Stimulated activated CD4-positive, alpha-beta T cell treated with anti-CD3 and anti-CD28 coated beads, Interleukin-4, amount 100 ng/mL, for 1 hour (primary cell): ENCODE data around the gene GIT2.
"Not testable (repeated sequence)": the region's sequence is repeated elsewhere in the genome, so short reads cannot be mapped to it uniquely, and the experiment has no call there.

Experiments
- DNase-seq: peaks from one replicate; pipeline ENCODE4 v3.0.0-alpha.2; 2020

Gene GIT2

DNA sequence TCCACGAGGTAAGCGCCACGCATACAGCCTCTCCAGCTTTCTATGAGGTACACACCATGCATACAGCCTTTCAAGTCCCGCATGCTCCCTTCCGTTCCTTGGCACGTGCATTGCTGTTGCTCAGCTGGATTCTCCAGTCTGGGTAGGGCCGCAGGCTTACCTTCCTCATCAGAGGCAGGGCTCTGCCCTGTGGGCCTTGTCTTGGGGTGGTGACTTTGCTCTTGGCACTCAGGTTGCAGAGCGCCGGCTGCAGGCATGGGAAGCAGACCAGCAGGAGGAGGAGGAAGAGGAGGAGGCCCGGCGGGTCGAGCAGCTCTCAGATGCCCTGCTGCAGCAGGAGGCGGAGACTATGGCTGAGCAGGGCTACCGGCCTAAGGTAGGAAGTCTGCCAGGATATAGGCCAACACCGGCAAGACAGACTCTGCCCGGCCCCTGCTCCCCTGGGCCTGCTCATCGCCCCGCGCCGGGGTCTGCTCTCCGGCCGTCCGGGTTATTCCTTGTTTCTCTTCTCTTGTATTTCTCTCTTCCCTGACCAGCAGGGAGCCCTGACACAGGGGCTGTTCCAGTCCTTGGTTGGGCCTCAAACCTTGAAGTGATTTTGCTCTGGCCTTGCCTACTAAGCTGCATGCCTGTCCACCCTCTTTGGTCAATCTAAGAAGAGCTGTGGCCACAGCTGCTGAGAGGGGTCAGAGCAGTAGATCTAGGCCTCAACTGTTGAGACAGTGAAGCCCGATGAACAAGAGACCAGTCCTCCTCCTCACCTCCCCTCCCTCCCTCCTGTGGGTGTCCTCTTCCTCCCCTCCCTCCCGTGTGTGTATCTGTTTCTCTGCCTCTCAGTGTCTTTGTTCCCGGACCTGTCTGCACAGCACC, 80.8 kb downstream of the GIT2 start:
- DNase-seq = no peak

DNA sequence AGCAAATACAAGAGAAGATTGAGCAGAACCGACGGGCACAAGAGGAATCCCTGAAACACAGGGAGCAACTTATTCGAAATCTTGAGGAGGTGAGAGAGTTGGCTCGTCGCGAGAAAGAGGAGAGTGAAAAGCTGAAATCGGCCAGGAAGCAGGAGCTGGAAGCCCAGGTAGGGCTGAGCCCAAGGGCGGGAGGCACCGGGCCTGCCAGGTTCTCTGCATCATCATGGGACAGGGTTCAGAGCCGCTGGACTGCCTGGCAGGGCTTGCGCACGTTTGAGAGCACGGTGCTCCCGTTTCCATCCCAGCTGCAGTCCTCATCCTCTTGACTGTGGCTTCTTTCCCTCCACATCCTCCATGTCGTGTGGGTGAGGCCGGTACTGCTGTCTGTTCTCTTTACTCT, 81.7 kb downstream of the GIT2 start:
- no peak for DNase-seq

DNA sequence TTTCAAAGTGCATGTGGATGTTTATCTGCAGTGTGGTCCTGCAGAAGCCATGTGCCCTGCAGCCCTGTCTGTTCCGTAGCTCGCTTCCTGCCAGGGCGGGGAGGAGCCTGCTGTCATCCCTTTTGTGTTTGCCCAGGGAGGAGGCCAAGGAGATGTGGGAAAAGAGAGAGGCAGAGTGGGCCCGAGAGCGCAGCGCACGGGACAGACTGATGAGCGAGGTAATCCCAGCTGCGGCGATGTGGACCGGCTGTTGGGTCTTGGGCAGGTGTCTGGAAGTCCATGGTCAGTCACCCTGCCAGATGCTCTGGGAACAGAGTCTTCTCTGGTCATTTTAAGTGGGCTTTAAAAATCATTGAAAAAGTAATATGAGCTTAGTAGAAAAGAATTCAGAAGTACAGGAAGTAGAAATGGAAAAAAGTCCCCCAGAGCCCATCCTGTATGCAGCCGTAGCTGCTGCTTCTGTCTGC, 83.3 kb downstream of the GIT2 start:
- DNase-seq = no peak

DNA sequence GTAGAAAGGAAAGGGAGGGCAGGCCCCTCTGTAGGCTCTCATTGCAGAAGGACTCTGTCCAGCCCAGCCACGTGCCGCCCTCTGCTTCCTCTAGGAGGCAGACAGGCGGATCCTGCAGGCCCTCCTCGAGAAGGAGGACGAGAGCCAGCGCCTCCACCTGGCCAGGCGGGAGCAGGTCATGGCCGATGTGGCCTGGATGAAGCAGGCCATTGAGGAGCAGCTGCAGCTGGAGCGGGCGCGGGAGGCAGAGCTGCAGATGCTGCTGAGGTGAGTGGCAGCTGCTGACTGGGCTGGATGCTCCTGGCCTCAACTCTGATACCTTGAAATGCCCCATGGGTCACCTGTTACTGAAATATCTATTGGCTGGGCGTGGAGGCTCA, 85.2 kb downstream of the GIT2 start:
- DNase-seq = peak; percentile 22

DNA sequence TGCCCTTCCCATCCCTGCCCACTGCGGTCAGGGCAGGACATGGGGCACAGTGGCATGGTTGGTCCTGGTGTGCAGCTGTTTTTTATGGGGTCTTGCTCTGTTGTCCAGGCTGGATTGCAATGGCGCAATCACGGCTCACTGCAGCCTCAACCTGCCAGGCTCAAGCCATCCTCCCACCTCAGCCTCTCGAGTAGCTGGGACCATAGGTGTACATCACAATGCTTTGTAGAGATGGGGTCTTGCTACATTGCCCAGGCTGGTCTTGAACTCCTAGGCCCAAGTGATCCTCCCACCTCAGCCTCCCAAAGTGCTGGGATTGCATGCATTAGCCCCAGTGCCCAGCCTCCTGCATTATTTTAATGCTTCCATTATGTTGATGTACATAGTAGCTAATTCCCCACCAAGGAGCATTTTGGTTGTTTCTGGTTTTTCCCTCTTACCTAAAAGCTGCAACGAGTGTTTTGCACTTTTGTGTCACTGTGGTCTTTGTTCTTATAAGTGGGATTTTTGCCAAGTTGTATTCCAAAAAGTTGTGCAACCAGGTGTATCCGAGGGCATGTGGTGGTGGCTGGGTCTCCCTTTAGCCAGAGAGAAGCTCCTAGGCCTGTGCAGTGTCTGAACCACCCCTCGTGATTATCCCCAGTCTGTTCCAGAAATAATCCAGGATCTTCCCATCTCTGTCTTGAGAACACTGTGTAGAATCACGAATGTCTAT, 85.8 kb downstream of the GIT2 start:
- no peak for DNase-seq

DNA sequence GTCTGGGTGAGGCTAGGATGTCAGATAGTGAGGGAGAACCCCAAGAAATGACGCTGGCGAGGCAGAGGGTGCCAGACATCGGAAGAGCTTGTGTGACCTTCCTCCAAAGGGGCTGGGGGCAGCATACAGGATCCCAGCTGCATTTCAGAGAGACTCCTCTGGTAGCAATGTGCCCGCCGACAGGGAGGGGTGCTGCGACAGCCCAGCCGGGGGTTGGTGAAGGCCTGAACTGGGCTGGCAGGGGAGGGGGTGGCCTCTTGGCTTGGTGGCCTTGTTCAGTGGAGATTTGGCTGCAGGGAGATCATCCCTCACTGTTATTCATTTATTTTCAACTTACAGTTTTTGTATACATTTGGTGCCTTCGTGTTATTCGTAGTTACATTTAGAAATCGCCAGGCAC, 90.9 kb downstream of the GIT2 start:
- no peak for DNase-seq

DNA sequence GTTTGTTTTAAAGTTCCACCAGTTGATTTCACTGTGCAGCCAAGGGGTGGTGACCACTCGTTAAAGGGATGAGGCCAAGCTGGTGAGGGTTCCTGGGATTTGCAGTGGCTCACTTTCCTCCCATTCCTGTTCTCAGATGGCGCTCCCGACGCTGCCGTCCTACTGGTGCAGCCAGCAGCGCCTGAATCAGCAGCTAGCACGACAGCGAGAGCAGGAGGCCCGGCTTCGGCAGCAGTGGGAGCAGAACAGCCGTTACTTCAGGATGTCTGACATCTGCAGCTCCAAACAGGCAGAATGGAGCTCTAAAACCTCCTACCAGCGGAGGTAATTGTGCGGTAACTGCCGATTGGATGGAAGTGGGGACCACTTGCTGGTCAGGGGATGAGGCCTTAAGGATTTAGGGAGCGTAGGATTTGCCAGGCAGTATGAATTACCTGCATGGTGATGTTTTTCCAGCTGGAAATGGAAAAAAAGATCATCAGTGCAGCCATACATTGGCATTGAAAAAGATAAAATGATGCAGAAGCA, 93.2 kb downstream of the GIT2 start:
- no peak for DNase-seq

DNA sequence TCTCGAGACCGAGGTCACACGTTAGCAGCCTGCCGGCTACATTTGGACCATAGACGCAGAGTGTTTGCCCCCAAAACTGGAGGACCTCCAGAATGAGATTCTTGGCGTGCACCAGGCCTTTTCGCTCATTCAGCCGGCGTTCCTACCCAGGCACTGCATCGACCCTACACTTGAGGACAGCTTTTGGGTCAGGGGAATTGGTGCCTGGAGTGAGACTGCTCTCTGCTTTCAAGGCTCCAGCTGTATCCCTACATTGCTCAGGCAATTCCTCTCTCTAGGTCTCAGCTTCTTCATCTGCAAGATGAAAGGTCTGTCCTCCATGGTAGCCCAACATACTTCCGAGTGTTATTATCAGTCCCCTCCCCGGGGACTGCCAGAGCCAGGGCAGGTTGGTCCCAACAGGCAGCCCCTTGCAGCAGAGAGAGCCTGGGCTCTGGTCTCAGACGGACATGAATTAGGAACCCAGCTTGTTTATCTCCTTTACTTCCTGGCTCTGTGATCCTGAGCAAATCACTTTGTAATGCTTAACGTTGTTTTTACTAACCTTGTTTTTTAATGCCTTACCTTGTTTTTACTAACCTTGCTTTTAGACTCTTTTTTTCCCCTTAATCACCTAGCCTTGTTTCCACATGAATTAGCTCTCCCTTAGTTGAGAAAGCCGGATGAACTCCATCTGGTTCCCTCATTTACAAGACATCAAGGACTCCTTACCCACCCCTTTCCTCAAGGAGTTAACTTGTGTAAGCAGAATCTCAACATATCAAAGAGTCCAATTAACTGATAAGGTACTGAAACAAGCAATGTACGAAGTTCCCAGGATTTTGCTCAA, 95.2 kb downstream of the GIT2 start:
- DNase-seq = no peak

DNA sequence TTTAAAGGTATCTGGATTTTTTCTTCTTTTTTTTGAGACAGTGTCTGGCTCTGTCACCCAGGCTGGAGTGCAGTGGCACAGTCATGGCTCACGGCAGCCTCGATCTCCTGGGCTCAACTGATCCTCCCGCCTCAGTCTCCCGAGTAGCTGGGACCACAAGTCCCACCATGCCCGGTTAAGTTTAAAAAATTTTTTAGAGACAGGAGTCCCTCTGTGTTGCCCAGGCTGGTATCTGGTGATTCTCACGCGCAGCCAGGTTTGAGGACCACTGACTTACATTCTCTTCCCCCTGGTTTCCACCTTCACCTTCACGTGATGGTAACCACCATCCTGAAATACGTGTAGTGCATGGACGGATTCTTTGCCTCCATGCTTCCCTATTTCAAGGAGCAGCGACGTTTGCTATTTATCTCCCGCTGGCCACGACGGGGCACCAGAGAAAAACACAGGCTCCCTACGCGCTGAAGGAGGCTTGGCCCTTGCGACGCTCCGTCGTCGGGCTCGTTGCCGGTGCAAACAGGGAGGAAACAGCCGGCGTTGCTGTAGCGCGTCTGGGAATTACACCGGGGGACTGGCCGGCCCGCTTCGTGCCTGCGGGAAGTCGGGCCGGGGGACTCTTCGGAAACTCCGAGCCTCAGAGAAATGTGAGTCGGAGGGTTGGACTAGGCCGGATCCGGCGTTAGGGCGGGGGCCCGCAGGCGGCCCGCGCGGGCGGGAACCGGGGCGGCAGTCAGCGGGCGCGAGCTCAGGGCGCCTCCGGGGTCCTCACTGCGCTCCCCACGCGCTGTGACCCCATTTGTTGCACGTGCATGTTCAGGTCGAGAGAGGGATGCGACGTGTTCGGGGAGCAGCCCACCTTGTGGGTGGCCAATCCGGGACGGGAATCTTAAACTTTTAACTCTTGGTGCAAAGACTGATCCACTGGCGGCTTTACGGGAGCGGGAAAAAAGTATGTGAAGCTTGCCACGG, 96.1 kb downstream of the GIT2 start, which contains the start of gene TCHP:
TCHP (plus strand) TSS at position 492 of the 969 bp plus-strand sequence. CDS start 2,753 bp downstream, outside the sequence.
- DNase-seq = peak; percentile 73

DNA sequence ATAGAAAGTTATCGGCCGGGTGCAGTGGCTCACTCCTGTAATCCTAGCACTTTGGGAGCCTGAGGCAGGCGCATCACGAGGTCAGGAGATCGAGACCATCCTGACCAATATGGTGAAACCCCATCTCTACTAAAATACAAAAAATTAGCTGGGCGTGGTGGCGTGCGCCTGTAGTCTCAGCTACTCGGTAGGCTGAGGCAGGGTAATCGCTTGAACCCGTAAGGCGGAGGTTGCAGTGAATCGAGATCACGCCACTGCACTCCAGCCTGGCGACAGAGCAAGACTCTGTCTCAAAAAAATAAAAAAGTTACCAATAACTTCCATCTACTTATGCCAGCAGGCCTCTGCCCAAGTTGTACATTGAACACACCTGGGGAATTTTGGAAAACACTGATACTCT, 96.8 kb downstream of the GIT2 start:
- DNase-seq = not testable (repeated sequence)

DNA sequence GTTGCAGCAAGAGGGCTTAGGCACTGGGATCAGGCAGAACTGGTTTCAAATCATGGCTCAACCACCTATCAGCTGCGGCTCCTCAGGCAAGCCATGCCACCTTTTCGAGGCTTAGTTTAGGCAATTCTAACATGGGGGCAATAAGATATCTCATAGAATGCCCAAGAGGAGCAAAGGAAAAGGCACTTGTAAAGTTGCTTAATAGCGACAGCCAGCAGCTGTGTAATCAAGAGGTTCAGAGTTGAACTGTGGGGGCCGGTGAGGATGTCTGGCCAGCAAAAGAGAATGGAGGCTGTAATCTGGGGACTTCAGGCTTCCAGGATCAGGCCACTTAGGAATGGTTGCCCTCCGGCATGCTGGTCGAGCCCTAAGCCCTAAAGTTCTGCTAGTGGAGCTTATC, 99.1 kb downstream of the GIT2 start:
- no peak for DNase-seq

DNA sequence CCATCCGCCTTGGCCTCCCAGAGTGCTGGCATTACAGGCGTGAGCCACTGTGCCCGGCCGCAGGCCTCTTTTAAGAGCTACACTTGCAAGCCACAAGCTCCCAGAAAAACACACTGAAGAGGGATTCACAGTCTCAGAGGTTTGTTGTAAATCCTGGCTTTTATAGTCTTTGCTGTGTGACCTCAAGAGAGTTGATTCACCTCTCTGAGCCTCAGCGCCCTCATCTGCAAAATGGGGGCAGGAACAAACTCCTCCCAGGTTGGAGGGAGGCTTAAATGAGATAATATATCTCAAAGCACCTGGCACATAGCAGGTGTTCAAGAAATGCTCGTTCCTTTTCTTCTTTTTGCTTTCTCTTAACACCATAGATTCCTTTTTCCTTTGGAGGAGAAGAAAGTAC, 100.0 kb downstream of the GIT2 start:
- no peak for DNase-seq

DNA sequence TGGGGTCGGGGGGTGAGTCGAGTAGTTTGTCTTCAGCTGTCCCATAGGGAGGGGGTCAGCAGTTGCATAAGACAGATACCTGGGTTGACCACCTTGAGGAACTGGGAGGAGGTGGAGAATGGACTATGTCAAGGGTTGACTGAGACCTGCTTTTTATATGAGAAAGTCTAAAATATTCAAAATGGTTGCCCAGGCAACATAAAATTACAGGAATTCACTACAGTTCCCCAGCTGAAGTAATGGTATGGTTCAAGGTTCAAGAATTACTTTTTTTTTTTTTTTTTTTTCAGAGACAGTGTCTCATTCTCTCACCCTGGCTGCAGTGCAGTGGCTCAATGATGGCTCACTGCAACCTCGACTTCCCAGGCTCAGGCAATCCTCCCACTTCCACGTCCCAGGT, 101.2 kb downstream of the GIT2 start:
- DNase-seq = no peak

DNA sequence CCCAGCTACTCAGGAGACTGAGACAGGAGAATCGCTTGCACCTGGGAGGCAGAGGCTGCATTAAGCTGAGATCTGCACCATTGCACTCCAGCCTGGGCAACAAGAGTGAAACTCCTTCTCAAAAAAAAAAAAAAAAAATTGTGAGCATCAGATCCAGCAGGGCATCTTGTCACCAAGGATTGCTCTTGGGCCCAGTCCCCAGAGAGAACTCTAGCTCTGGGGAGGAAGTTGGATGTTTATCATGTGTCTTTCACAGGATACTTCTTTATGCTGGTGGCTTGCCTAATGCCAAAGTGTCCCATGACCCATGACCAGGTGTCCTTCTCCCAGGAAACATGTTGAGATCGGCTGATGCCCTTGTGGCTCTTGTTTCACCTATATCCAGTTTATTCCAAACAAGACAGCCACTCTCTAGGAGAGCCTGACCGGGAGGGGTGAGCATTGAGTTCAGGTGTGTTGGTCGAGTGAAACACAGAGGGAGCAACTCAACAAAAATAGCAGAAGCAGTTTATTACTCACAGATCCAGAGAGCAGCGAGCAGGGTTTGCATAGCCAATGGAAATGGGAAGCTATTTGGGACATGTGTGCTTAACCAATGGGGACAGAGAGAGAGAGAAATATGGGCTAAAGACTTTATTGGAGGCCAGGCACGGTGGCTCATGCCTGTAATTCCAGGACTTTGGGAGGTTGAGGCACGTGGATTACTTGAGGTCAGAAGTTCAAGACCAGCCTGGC, 102.7 kb downstream of the GIT2 start:
- no peak for DNase-seq

DNA sequence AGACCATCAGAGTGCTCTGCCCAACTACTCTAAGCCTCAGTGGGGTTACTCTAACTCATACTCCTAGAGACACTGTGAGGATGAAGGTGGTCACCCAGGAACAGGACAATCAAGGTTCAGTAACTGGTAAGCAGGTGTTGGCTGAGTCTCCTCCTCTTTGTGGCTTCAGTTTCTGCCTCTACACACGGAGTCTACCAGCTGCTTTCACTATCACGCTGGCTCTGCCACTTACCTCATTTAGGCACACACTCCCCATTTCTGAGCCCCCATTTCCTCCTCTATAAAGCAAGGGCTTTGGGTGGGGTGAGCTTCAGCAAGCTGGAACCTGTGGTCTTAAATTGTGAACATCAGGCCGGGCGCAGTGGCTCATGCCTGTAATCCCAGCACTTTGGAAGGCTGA, 103.4 kb downstream of the GIT2 start:
- DNase-seq = no peak

DNA sequence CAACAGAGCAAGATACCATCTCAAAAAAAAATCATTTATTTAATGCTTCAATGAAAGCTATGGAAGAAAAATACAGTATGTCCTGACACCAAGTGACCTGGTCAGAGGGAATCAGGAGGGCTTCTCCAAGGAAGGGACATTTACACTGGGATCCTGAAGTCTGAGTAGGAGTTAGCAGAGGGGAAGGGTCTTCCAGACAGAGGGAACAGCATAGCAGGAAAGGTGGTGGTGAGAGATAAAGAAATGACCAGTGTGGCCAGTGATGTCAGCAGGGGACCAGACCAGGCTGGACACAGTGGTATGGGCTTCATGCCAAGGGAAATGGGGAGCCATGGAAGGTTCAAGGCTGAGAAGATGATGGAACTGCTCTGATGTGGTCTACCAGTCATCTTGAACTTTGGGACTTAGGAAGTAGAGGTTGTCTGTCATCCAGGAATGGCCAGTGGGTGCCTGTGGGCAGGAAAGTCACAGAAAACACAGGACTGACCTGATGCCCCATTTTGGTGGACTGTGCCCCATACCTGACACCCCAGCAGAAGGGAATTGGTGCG, 103.9 kb downstream of the GIT2 start:
- no peak for DNase-seq

DNA sequence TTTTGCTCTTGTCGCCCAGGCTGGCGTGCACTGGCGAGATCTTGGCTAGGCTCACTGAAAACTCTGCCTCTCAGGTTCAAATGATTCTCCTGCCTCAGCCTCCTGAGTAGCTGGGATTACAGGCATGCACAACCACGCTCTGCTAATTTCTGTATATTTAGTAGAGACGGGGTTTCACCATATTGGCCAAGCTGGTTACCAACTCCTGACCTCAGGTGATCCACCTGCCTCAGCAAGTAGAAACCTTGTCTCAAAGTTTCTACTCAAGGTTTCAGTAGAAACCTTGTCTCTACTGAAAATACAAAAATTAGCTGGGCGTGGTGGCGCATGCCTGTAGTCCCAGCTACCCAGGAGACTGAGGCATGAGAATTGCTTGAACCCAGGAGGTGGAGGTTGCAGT, 104.4 kb downstream of the GIT2 start:
- DNase-seq = not testable (repeated sequence)

DNA sequence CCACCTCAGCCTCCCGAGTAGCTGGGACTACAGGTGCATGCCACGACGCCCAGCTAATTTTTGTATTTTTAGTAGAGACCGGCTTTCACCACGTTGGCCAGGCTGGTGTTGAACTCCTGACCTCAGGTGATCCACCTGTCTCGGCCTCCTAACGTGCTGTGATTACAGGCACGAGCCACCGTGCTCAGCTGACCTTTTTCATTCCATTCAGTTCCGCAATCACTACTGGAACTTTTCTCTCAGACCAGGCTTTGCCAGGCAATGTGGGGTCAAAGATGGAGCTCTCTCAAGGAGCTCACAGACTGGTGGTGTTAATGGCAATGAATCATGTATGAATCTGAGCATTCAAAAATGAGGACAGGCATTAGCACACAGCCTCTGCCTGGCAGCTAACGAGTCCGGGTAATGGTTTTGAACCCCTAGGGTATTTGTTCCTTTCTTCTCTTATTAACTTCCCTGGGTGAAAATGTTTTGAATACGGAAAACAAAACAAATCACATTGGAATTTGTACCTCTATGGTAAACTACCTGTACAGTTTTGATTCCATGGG, 105.5 kb downstream of the GIT2 start:
- DNase-seq = no peak

DNA sequence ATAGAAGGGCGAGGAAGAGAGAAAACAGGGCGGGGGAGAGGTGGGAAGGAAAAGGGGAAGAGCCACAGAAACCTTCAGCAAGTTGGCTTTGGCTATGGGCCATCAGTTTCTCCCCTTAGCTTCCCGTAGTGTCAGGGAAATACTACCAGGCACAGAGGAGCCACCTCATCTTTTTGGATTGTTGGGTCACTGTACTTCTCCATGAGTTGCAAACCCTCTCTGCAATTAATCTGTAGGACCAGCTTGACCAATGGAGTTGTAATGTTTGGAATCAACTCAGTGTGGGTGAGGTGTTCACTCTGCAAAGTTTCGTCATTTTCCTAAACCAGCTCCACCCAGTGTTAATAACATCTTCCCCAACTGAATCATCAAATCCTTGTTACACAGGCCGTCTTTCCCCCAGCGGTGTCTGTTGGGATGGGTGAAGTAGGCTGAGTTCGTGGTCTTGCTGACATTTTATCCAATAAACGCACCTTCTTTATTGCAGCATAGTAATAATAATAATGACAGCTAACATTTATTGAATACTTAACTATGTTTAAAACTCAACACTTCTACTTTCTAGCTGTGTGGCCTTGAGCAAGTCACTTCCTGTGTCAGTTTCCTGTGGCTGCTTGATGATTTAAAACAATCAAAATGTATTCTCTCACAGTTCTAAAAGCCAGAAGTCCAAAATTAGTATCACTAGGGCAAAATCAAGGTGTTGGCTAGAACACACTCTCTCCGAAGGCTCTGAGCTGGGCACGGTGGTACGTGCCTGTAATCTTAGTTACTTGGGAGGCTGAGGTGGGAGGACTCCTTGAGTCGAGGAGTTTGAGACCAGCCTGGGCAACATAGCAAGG, 107.8 kb downstream of the GIT2 start:
- no peak for DNase-seq
